PC-9 (cell line): ENCODE results near the gene ADCY2.

Experiments
- EZH2 ChIP-seq: fragments of 200-600 bp; sonication (generic); IDR thresholded peaks from 2 replicates; pipeline ENCODE4 v1.8.0; 2017; ENCODE audit warnings: antibody characterized with exemption, low read depth
- TF ChIP-seq, protein P1 (sequence below): fragments of 200-600 bp; sonication (generic); conservative IDR thresholded peaks from 2 replicates; pipeline ENCODE4 v1.6.1; 2017; ENCODE audit warnings: mixed run types, antibody characterized with exemption, mild to moderate bottlenecking, moderate library complexity

DNA sequence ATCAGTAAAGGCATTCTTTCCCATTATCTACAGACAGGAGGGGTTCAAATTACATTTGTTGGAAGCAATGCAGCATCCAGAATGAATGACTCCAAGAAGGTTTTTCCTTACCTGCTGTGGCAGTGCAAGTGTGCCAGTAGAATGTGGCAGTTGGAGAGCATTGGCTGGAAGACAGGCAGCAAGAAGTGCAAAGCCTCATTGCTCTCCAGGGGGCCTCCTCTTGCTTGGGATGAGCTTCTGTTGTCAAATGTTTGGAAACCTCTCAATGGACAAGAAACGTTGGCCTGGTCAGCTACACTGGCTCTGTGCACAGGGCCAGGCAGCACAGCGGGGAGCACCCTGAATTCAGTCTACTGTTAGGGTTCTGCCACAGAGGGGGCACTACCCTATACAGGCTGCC, 226.6 kb downstream of the ADCY2 start:
- TF ChIP-seq, protein P1, sequence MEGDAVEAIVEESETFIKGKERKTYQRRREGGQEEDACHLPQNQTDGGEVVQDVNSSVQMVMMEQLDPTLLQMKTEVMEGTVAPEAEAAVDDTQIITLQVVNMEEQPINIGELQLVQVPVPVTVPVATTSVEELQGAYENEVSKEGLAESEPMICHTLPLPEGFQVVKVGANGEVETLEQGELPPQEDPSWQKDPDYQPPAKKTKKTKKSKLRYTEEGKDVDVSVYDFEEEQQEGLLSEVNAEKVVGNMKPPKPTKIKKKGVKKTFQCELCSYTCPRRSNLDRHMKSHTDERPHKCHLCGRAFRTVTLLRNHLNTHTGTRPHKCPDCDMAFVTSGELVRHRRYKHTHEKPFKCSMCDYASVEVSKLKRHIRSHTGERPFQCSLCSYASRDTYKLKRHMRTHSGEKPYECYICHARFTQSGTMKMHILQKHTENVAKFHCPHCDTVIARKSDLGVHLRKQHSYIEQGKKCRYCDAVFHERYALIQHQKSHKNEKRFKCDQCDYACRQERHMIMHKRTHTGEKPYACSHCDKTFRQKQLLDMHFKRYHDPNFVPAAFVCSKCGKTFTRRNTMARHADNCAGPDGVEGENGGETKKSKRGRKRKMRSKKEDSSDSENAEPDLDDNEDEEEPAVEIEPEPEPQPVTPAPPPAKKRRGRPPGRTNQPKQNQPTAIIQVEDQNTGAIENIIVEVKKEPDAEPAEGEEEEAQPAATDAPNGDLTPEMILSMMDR = no peak
- TF ChIP-seq EZH2 = no peak
